ENCODE data around the gene MAP3K15. TPM values are rescaled to one million over a fixed set of nuclear protein-coding genes. Genes with fewer than 3 reads are reported as not detected.
"Not testable (repeated sequence)": the region's sequence is repeated elsewhere in the genome, so short reads cannot be mapped to it uniquely, and the experiment has no call there.

MAP3K15 gene
- total RNA-seq, 1 experiment from 2014 or later = 3.4 TPM

DNA sequence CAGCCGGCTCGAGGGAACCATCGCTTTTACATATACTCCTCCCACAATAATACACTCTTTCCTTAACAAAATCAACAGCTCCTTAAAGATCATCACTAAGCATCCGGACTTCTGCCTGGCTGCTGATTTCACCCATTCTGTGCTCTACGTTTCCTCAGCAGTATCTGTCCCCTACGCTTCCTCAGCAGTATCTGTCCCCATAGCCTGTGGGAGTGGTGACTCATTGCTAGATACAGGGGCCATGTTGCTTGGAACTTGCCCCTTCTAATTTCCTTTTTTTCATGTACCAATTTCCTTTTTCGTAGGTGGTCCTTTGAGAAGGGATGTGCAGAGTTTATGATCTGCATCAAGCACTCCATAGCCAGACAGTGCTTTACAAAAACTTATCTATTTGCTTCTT is 18.6 kb downstream of the MAP3K15 start:
- H4K20me1 ChIP-seq (ENCODE audit: low read length) = no peaks in the 10 kb centered on the region
- CTCF ChIA-PET = no interaction called here
- no peaks in the 10 kb centered on the region for H3K9me2 ChIP-seq (replicated peaks; ENCODE audit: low read length)
- H3K4me2 ChIP-seq (ENCODE audit: low read length) = no peak overlapping the region
- H3K27me3 ChIP-seq (ENCODE audit: low read length) = no peaks in the 10 kb centered on the region
- H3K36me3 ChIP-seq (ENCODE audit: low read depth, low read length) = no peaks in the 10 kb centered on the region
- no peaks in the 10 kb centered on the region for H3K9me3 ChIP-seq (ENCODE audit: low read length)
- BruUV-seq (replicated peaks) = no TSS peak
- POLR2A ChIA-PET (ENCODE audit: unreplicated experiment) = no interaction called here
- H3K4me1 ChIP-seq (ENCODE audit: insufficient read depth, low read length) = no peaks in the 10 kb centered on the region
- no peak for ATAC-seq
- H2AFZ ChIP-seq (ENCODE audit: low read length) = no peak overlapping the region
- no peak overlapping the region for H3K27ac ChIP-seq (ENCODE audit: low read length)
- H3K4me3 ChIP-seq (ENCODE audit: low read length) = no peak overlapping the region
- no peak for DNase-seq
- no peaks in the 10 kb centered on the region for H3F3A ChIP-seq (ENCODE audit: low read length, unreplicated experiment)
- intact Hi-C loops (cut with micrococcal nuclease) = no loop called here
- TF ChIP-seq EZH2 (IDR thresholded peaks at IDR 0.05; ENCODE audit: low read length, unreplicated experiment) = no peak
- no peak for TF ChIP-seq EZH2phosphoT487 (IDR thresholded peaks at IDR 0.05; ENCODE audit: borderline replicate concordance, low read length)
- H3K79me2 ChIP-seq (ENCODE audit: low read length) = no peaks in the 10 kb centered on the region
- no peak overlapping the region for H3K9ac ChIP-seq (ENCODE audit: low read length)

- H3K27me3 ChIP-seq (ENCODE audit: low read length) = no peaks in the 10 kb centered on the region
- no peaks in the 10 kb centered on the region for H3K36me3 ChIP-seq (ENCODE audit: low read depth, low read length)
- ChIA-PET POLR2A (ENCODE audit: unreplicated experiment) (no interaction called here), CTCF (no interaction called here)
- TF ChIP-seq EZH2phosphoT487 (IDR thresholded peaks at IDR 0.05; ENCODE audit: borderline replicate concordance, low read length) = no peak
- TF ChIP-seq EZH2 (IDR thresholded peaks at IDR 0.05; ENCODE audit: low read length, unreplicated experiment) = no peak
- TF ChIP-seq CTCF (conservative IDR thresholded peaks at IDR 0.05; ENCODE audit: low read depth, low read length) = no peak
- no peak overlapping the region for H3K9ac ChIP-seq (ENCODE audit: low read length)
- no peaks in the 10 kb centered on the region for H3K9me3 ChIP-seq (ENCODE audit: low read length)
- intact Hi-C loops (cut with micrococcal nuclease) = no loop called here
- no peak overlapping the region for H2AFZ ChIP-seq (ENCODE audit: low read length)
- H3F3A ChIP-seq (ENCODE audit: low read length, unreplicated experiment) = no peaks in the 10 kb centered on the region
- no peak overlapping the region for H3K27ac ChIP-seq (ENCODE audit: low read length)
- no peaks in the 10 kb centered on the region for H4K20me1 ChIP-seq (ENCODE audit: low read length)
- H3K4me2 ChIP-seq (ENCODE audit: low read length) = no peak overlapping the region
- DNase-seq (no peak), ATAC-seq (no peak)
- BruUV-seq (replicated peaks) = no TSS peak
- no peaks in the 10 kb centered on the region for H3K79me2 ChIP-seq (ENCODE audit: low read length)
- H3K4me1 ChIP-seq (ENCODE audit: insufficient read depth, low read length) = no peaks in the 10 kb centered on the region
- H3K9me2 ChIP-seq (replicated peaks; ENCODE audit: low read length) = no peaks in the 10 kb centered on the region
- no peak overlapping the region for H3K4me3 ChIP-seq (ENCODE audit: low read length)
These were observed 27.6 kb downstream of the MAP3K15 start for GRCh38 chrX:19487520-19488200.

DNA sequence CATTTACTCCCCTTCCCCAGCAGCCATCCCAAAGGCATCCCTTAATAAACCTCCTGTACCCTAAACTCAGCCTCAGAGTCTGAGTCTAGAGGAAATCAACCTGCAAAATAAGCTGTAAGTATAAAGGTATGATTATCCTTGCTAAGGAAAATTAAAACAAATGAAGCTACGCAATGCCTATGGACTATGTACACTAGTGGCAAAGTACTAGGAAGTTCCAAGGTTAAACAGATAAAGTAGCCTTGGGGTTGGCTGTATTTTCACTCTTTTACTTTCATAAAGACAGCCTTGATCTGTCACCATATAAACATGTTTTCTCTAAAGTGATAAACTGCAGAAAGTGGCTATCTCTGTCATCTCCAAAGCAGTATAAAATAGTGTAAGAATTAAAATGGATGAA is 35.9 kb downstream of the MAP3K15 start:
- ATAC-seq = no peak
- CTCF ChIA-PET = no interaction called here
- Histone ChIP-seq H3K4me2 (ENCODE audit: low read length) (no peak overlapping the region), H3K4me1 (ENCODE audit: insufficient read depth, low read length) (no peaks in the 10 kb centered on the region), H4K20me1 (ENCODE audit: low read length) (no peaks in the 10 kb centered on the region), H2AFZ (ENCODE audit: low read length) (no peak overlapping the region), H3K79me2 (ENCODE audit: low read length) (no peaks in the 10 kb centered on the region), H3K36me3 (ENCODE audit: low read depth, low read length) (no peaks in the 10 kb centered on the region), H3K27ac (ENCODE audit: low read length) (no peak overlapping the region), H3K9me3 (ENCODE audit: low read length) (no peaks in the 10 kb centered on the region), H3F3A (ENCODE audit: low read length, unreplicated experiment) (no peaks in the 10 kb centered on the region), H3K4me3 (ENCODE audit: low read length) (no peak overlapping the region), H3K9me2 (replicated peaks; ENCODE audit: low read length) (no peaks in the 10 kb centered on the region), H3K27me3 (ENCODE audit: low read length) (no peaks in the 10 kb centered on the region), H3K9ac (ENCODE audit: low read length) (no peak overlapping the region)
- POLR2A ChIA-PET (ENCODE audit: unreplicated experiment) = interaction anchor here (0.6 kb wide), 1 partner anchor 14 kb away, joined by 4 read pairs; no protein-coding TSS in a partner anchor
- intact Hi-C loops (cut with micrococcal nuclease) = no loop called here
- BruUV-seq (replicated peaks) = no TSS peak
- TF ChIP-seq EZH2phosphoT487 (IDR thresholded peaks at IDR 0.05; ENCODE audit: borderline replicate concordance, low read length) (no peak), EZH2 (IDR thresholded peaks at IDR 0.05; ENCODE audit: low read length, unreplicated experiment) (no peak), CTCF (conservative IDR thresholded peaks at IDR 0.05; ENCODE audit: low read depth, low read length) (no peak)
- DNase-seq = no peak

DNA sequence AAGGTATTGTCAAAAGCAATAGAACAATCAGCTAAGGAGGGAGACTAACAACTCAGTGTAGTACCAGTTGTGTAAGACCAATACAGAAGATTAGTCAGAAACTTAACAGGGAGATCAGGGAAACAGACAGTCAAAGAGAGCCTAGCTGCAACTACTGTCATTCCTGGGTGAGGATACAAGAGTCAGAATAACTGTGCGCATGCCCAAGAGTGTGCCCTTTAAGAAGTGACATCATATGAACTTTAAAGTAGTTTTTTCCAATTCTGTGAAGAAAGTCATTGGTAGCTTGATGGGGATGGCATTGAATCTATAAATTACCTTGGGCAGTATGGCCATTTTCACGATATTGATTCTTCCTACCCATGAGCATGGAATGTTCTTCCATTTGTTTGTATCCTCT is 46.9 kb downstream of the MAP3K15 start:
- H3K4me1 ChIP-seq (ENCODE audit: insufficient read depth, low read length); H3K4me3 ChIP-seq (ENCODE audit: low read length); H3K36me3 ChIP-seq (ENCODE audit: low read depth, low read length); POLR2A ChIA-PET (ENCODE audit: unreplicated experiment); H2AFZ ChIP-seq (ENCODE audit: low read length); H3K79me2 ChIP-seq (ENCODE audit: low read length); DNase-seq; H3F3A ChIP-seq (ENCODE audit: low read length, unreplicated experiment); H4K20me1 ChIP-seq (ENCODE audit: low read length); CTCF ChIA-PET; H3K9ac ChIP-seq (ENCODE audit: low read length); H3K4me2 ChIP-seq (ENCODE audit: low read length); H3K27ac ChIP-seq (ENCODE audit: low read length); H3K9me2 ChIP-seq (replicated peaks; ENCODE audit: low read length); BruUV-seq (replicated peaks); ATAC-seq; H3K27me3 ChIP-seq (ENCODE audit: low read length); intact Hi-C loops (cut with micrococcal nuclease); H3K9me3 ChIP-seq (ENCODE audit: low read length): not testable (repeated sequence)
